HG03571 (cell line): ENCODE measurements around the gene DIS3.
"Not testable (repeated sequence)": the region's sequence is repeated elsewhere in the genome, so short reads cannot be mapped to it uniquely, and the experiment has no call there.

Experiments used
- ATAC-seq: cut with Tn5 transposase; IDR thresholded peaks from one replicate; pipeline ENCODE4 v1.9.1; 2021; ENCODE audit not compliant: unreplicated experiment

The DIS3 gene

GRCh38 chr13:72754111-72754510, 27.6 kb downstream of the DIS3 start:
- no peak for ATAC-seq

DNA sequence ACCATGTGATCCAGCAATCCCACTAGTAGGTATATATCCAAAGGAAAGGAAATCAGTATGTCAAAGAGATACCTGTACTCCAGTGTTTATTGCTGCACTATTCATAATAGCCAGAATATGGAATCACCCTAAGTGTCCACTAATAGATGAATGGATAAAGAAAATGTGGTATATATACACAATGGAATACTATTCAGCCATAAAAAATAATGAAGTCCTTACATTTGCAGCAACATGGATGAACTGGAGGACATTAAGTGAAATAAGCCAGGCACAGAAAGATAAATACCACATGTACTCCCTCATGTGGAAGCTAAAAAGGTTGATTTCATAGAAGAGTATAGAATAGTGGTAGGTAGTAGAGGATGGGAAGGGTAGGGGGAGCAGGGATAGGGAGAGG, 30.5 kb downstream of the DIS3 start:
- ATAC-seq = no peak

GRCh38 chr13:72745260-72745659, 36.4 kb downstream of the DIS3 start:
- no peak for ATAC-seq

GRCh38 chr13:72740015-72740414, 41.7 kb downstream of the DIS3 start:
- no peak for ATAC-seq

- no peak for ATAC-seq
Measured at GRCh38 chr13:72737033-72737432, 44.7 kb downstream of the DIS3 start.

DNA sequence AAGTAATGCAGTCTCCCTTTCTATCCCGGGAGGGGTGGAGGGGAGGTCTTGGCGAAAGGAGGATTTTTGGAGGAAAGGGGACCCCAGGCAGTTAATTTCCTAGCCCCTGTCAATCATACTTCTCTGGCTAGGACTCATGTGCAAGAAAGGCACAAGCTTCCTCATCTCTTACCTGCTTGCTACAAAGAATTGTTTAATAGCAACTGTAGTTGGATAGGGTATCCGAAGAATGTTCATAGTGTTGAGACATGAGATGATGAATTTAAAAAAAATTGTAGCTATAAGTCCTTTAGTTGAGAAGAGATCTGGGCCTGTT, 53.5 kb downstream of the DIS3 start:
- ATAC-seq = no peak

- peak; percentile 95 for ATAC-seq
Measured at GRCh38 chr13:72727417-72728289, 54.0 kb downstream of the DIS3 start, which contains the start of the genes BORA and MZT1. Gene BORA (plus strand): TSS chr13:72727923. CDS start chr13:72728941, 1,018 bp downstream. Gene MZT1 (minus strand): TSS chr13:72727629. CDS start chr13:72727602, 27 bp downstream.

GRCh38 chr13:72726726-72727416, 54.8 kb downstream of the DIS3 start:
- peak; percentile 24 for ATAC-seq

DNA sequence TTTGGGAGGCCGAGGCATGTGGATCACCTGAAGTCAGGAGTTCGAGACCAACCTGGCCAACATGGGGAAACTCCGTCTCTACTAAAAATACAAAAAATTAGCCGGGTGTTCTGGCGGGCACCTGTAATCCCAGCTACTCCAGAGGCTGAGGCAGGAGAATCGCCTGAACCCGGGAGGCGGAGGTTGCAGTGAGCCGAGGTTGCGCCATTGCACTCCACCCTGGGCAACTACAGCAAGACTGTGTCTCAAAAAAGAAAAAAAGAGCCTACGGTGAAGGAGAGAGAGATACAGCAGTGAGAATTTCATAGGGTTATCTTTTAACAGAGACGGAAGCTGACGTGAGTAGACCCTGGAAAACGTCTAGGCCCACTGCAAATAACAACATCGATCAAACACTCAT, 55.5 kb downstream of the DIS3 start:
- ATAC-seq = not testable (repeated sequence)

GRCh38 chr13:72716776-72717175, 64.9 kb downstream of the DIS3 start:
- ATAC-seq = no peak
